ENCODE results near the gene RELA. TPM values are rescaled to one million over a fixed set of nuclear protein-coding genes. Genes with fewer than 3 reads are reported as not detected.

The RELA gene
- total and polyA plus RNA-seq, 2 experiments from 2014 or later = 18.5 to 22.8 TPM

GRCh38 chr11:65703846-65704245 is 41.1 kb upstream of the RELA start (continued):
- TF ChIP-seq ZNF462 (CRISPR knock-in tag; IDR thresholded peaks at IDR 0.05) (no peak), NANOG (IDR thresholded peaks at IDR 0.05; ENCODE audit: borderline replicate concordance) (no peak), STAT1 (IDR thresholded peaks at IDR 0.05; ENCODE audit: unreplicated experiment) (no peak), ZNF114 (CRISPR knock-in tag; IDR thresholded peaks at IDR 0.05) (no peak), CREB1 (CRISPR knock-in tag; IDR thresholded peaks at IDR 0.05; ENCODE audit: low read depth) (no peak)

GRCh38 chr11:65701686-65702085 is 39.0 kb upstream of the RELA start:
- Histone ChIP-seq H3K36me3 (ENCODE audit: insufficient read depth) (no peaks in the 10 kb centered on the region), H4K20me1 (replicated peaks; ENCODE audit: insufficient read depth) (no peaks in the 10 kb centered on the region), H2AFZ (no peak overlapping the region), H3F3A (replicated peaks; ENCODE audit: low read depth) (no peaks in the 10 kb centered on the region), H3K79me2 (replicated peaks; ENCODE audit: insufficient read depth) (no peaks in the 10 kb centered on the region), H3K27ac (ENCODE audit: low read depth) (no peak overlapping the region), H3K27me3 (ENCODE audit: insufficient read depth) (no peaks in the 10 kb centered on the region), H3K4me2 (no peak overlapping the region), H3K9me2 (ENCODE audit: insufficient read depth) (no peaks in the 10 kb centered on the region; the same call in 1 of the 2 replicates), H3K4me3 (no peak overlapping the region), H3K4me1 (ENCODE audit: insufficient read depth) (no peaks in the 10 kb centered on the region)
- no peak overlapping the region for H3K27ac Mint-ChIP-seq
- DNase-seq (ENCODE audit: low spot score) (no peak), ATAC-seq (no peak)
- H3K4me1 Mint-ChIP-seq = no peaks in the 10 kb centered on the region
- no peaks in the 10 kb centered on the region for H3K36me3 Mint-ChIP-seq (ENCODE audit: low read depth)
- no peak overlapping the region for H3K4me3 Mint-ChIP-seq
- H3K27me3 Mint-ChIP-seq (ENCODE audit: insufficient read depth, low read depth, poor library complexity) = peaks cover 6% of the 10 kb centered on the region
- peaks cover 12% of the 10 kb centered on the region for H3K9me3 Mint-ChIP-seq
- TF ChIP-seq EZH2 (IDR thresholded peaks at IDR 0.05; ENCODE audit: low read depth, unreplicated experiment) (no peak), ZNF331 (CRISPR knock-in tag; IDR thresholded peaks at IDR 0.05; ENCODE audit: low read depth) (no peak), REST (IDR thresholded peaks at IDR 0.05; ENCODE audit: unreplicated experiment) (no peak), ETS1 (IDR thresholded peaks at IDR 0.05) (no peak), NANOG (IDR thresholded peaks at IDR 0.05; ENCODE audit: borderline replicate concordance) (no peak), EZH2phosphoT487 (IDR thresholded peaks at IDR 0.05; ENCODE audit: unreplicated experiment) (no peak), CREB1 (CRISPR knock-in tag; IDR thresholded peaks at IDR 0.05; ENCODE audit: low read depth) (no peak)
